ENCODE measurements around the gene FHL2.

GRCh38 chr2:105373344-105373781 lies 25.5 kb downstream of the FHL2 start:
- TF ChIP-seq POLR2A (IDR thresholded peaks at IDR 0.05): no peak
- TF ChIP-seq CTCF (IDR thresholded peaks at IDR 0.05): no peak

Data from Peyer's patch (tissue), 4 donors.